22Rv1 (cell line): Measurements from ENCODE around the gene SAMD4A.

Source experiments
- H3K27ac ChIP-seq: fragments of 450-650 bp; 2 replicates; pipeline ENCODE4 v1.5.1; 2017
- CTCF ChIP-seq: fragments of 450-650 bp; IDR thresholded peaks from 2 replicates; pipeline ENCODE4 v1.5.1; 2017; ENCODE audit warnings: mild to moderate bottlenecking
- ZFX ChIP-seq: fragments of 450-650 bp; IDR thresholded peaks from 2 replicates; pipeline ENCODE4 v1.6.1; 2017; ENCODE audit warnings: antibody characterized with exemption, borderline replicate concordance

The SAMD4A gene

GRCh38 chr14:54585214-54585613 is 18.3 kb downstream of the SAMD4A start:
- no peak overlapping the region for H3K27ac ChIP-seq
- no peak for TF ChIP-seq ZFX
- TF ChIP-seq CTCF, result no peak

- TF ChIP-seq ZFX, result no peak
- TF ChIP-seq CTCF, result no peak
- no peak overlapping the region for H3K27ac ChIP-seq
Observed at GRCh38 chr14:54589076-54589475, 22.1 kb downstream of the SAMD4A start.

GRCh38 chr14:54589843-54590242 is 22.9 kb downstream of the SAMD4A start:
- no peak overlapping the region for H3K27ac ChIP-seq
- TF ChIP-seq CTCF, result no peak
- TF ChIP-seq ZFX, result no peak

- H3K27ac ChIP-seq, result no peak overlapping the region
- TF ChIP-seq ZFX (no peak), CTCF (no peak)
Observed at GRCh38 chr14:54590481-54590880, 23.6 kb downstream of the SAMD4A start.

- TF ChIP-seq ZFX, result no peak
- TF ChIP-seq CTCF, result no peak
- H3K27ac ChIP-seq, result no peak overlapping the region
Observed at GRCh38 chr14:54591461-54591860, 24.5 kb downstream of the SAMD4A start.

GRCh38 chr14:54591866-54592265 is 24.9 kb downstream of the SAMD4A start:
- TF ChIP-seq CTCF (no peak), ZFX (no peak)
- no peak overlapping the region for H3K27ac ChIP-seq

- H3K27ac ChIP-seq, result no peak overlapping the region
- TF ChIP-seq ZFX, result no peak
- TF ChIP-seq CTCF, result no peak
Observed at GRCh38 chr14:54593860-54594259, 26.9 kb downstream of the SAMD4A start.
